Measurements from ENCODE around the gene CD6.

DNA sequence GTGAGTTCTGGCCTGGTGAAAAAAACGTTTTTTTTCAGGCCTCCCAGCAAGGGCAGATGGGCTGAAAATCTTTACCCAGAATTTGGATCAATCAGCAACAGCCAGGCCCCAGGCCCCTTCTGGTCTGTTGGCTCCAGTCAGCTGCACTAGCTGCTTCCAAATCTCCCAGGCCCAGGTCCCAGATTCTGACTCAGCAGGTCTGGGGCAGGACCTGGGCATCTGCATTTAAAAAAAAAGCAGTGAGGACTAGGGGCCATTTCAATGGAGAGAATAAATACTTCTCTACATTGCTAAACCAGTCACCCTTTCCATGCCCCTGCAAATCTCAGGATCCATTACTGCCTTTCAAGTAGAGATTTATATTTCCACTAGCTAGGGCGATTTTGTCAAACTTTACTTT, 23.8 kb upstream of the CD6 start:
- TF ChIP-seq CTCF (IDR thresholded peaks at IDR 0.05; ENCODE audit: low read depth, low read length, poor library complexity, severe bottlenecking) = no peak
- no peak for TF ChIP-seq EZH2phosphoT487 (IDR thresholded peaks at IDR 0.05; ENCODE audit: borderline replicate concordance, low read length)
